PC-3 (cell line): ENCODE results near the gene TRA2B. TPM values are rescaled to one million over a fixed set of nuclear protein-coding genes. Genes with fewer than 3 reads are reported as not detected.
"Not testable (repeated sequence)": the region's sequence is repeated elsewhere in the genome, so short reads cannot be mapped to it uniquely, and the experiment has no call there.

ENCODE experiments used
- ATAC-seq: fragments of 200-7000 bp; cut with Tn5 transposase; 2 replicates; pipeline ENCODE4 v1.9.1; 2020; ENCODE audit warnings: mild to moderate bottlenecking, moderate library complexity
- BruUV-seq: library from RNA; stranded (reverse); fragments of 400-500 nt; replicated peaks from 2 replicates; lab custom pipeline; 2021; lab: Mats Ljungman, UMichigan
- CTCF ChIA-PET: fragments of 300-600 bp; sonication (Branson Sonifier 250); formaldehyde crosslinking; loops from one replicate; lab custom pipeline; 2022; ENCODE audit warnings: antibody characterized with exemption; lab: Charles Lee
- POLR2A ChIA-PET: fragments of 300-600 bp; sonication (Branson Sonifier 250); formaldehyde crosslinking; loops from one replicate; lab custom pipeline; 2022; ENCODE audit warnings: antibody characterized with exemption; ENCODE audit not compliant: unreplicated experiment; lab: Charles Lee
- DNase-seq: peaks from one replicate; pipeline ENCODE4 v3.0.0-alpha.2; 2015
- H2AFZ ChIP-seq: fragments of 300-600 bp; sonication (generic); 2 replicates; pipeline ENCODE4 v1.6.0; 2016; ENCODE audit warnings: antibody characterized with exemption, low read length
- H3F3A ChIP-seq: fragments of 300-600 bp; sonication (generic); one replicate; pipeline ENCODE4 v1.6.0; 2017; ENCODE audit warnings: antibody characterized with exemption, low read length, control low read depth, mild to moderate bottlenecking; ENCODE audit not compliant: unreplicated experiment
- H3K27ac ChIP-seq: fragments of 300-600 bp; sonication (generic); 2 replicates; pipeline ENCODE4 v1.5.1; 2016; ENCODE audit warnings: mild to moderate bottlenecking, low read length
- H3K27me3 ChIP-seq: fragments of 300-600 bp; sonication (generic); 2 replicates; pipeline ENCODE4 v1.6.1; 2016; ENCODE audit warnings: low read length, mixed read lengths
- H3K36me3 ChIP-seq: fragments of 300-600 bp; sonication (generic); 2 replicates; pipeline ENCODE4 v1.6.1; 2016; ENCODE audit warnings: low read depth, mixed run types, low read length, mixed read lengths
- H3K4me1 ChIP-seq: fragments of 300-600 bp; sonication (generic); 2 replicates; pipeline ENCODE4 v1.5.1; 2016; ENCODE audit warnings: low read length; ENCODE audit not compliant: insufficient read depth
- H3K4me2 ChIP-seq: fragments of 300-600 bp; sonication (generic); 2 replicates; pipeline ENCODE4 v1.6.0; 2016; ENCODE audit warnings: low read length
- H3K4me3 ChIP-seq: fragments of 300-600 bp; sonication (generic); 2 replicates; pipeline ENCODE4 v1.5.1; 2016; ENCODE audit warnings: mild to moderate bottlenecking, low read length, mixed read lengths
- H3K79me2 ChIP-seq: fragments of 300-600 bp; sonication (generic); 2 replicates; pipeline ENCODE4 v1.6.1; 2017; ENCODE audit warnings: low read length, mixed read lengths
- H3K9ac ChIP-seq: fragments of 300-600 bp; sonication (generic); 2 replicates; pipeline ENCODE4 v1.6.0; 2016; ENCODE audit warnings: mild to moderate bottlenecking, low read length
- H3K9me2 ChIP-seq: fragments of 300-600 bp; sonication (generic); replicated peaks from 2 replicates; pipeline ENCODE4 v1.6.1; 2016; ENCODE audit warnings: mixed run types, low read length, mixed read lengths
- H3K9me3 ChIP-seq: fragments of 300-600 bp; sonication (generic); 2 replicates; pipeline ENCODE4 v1.6.1; 2016; ENCODE audit warnings: low read length, mixed read lengths
- H4K20me1 ChIP-seq: fragments of 300-600 bp; sonication (generic); 2 replicates; pipeline ENCODE4 v1.6.1; 2016; ENCODE audit warnings: low read length, mixed read lengths
- EZH2 ChIP-seq: fragments of 300-600 bp; sonication (generic); IDR thresholded peaks from one replicate; pipeline ENCODE4 v1.6.1; 2017; ENCODE audit warnings: antibody characterized with exemption, mild to moderate bottlenecking, low read length; ENCODE audit not compliant: unreplicated experiment
- EZH2phosphoT487 ChIP-seq: fragments of 300-600 bp; sonication (generic); IDR thresholded peaks from 2 replicates; pipeline ENCODE4 v1.6.1; 2018; ENCODE audit warnings: mild to moderate bottlenecking, antibody characterized with exemption, low read length, borderline replicate concordance
- intact Hi-C: fragments of 100-400 bp; cut with micrococcal nuclease; formaldehyde crosslinking; loops from 2 replicates; pipeline ENCODE4 v1.9.0; 2023
- total RNA-seq: library from RNA; depleted of rRNA; stranded (reverse); fragments of >200 nt; gene quantifications from 2 replicates; pipeline ENCODE4 v1.2.3, GENCODE V29; 2014
- TF ChIP-seq, protein P1 (sequence below): fragments of 300-600 bp; sonication (generic); conservative IDR thresholded peaks from 2 replicates; pipeline ENCODE4 v1.5.1; 2017; ENCODE audit warnings: antibody characterized with exemption, low read depth, mild to moderate bottlenecking, low read length

Gene TRA2B
- total RNA-seq, 1 experiment from 2014 or later, result 287 TPM

DNA sequence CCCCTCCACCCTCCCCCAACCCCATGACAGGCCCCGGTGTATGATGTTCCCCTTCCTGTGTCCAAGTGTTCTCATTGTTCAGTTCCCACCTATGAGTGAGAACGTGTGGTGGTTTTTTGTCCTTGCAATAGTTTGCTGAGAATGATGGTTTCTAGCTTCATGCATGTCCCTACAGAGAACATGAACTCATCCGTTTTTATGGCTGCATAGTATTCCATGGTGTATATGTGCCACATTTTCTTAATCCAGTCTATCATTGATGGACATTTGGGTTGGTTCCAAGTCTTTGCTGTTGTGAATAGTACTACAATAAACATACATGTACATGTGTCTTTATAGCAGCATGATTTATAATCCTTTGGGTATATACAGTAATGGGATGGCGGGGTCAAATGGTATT lies 27.9 kb downstream of the TRA2B start:
- H3K4me3 ChIP-seq, H3K4me1 ChIP-seq, CTCF ChIA-PET, H3K36me3 ChIP-seq, H3K9me2 ChIP-seq, H2AFZ ChIP-seq, ATAC-seq, H3K9ac ChIP-seq, H3K9me3 ChIP-seq, H3K27ac ChIP-seq, H3K4me2 ChIP-seq, BruUV-seq, H3K79me2 ChIP-seq, H4K20me1 ChIP-seq, H3K27me3 ChIP-seq, POLR2A ChIA-PET, DNase-seq: not testable (repeated sequence)
- H3F3A ChIP-seq, result peaks cover 16% of the 10 kb centered on the region
- intact Hi-C loops, result loop anchor here (5.0 kb wide), 1 partner anchor 248 kb away; no protein-coding TSS in a partner anchor

DNA sequence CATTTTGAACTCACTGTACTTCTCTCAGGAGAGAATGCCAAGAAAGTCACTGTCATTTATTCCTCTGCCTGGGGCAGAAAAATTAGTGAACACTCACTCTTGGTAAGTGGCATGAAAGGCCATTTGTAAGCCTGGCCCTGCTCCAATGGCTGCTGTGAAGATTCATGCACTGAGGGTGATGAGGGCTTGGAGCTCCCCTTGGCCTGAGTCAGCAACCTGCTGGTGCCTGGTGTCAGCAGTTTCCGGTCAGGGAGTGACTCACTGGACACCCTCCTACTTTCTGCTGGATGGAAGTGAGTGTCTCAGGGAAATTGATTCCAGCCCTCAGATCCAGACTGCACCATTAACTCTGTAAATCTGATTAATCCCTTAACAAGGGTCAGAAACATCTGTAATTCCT lies 37.6 kb downstream of the TRA2B start:
- intact Hi-C loops, result loop anchor here (5.0 kb wide), 1 partner anchor 68 kb away; no protein-coding TSS in a partner anchor
- H2AFZ ChIP-seq, result no peak overlapping the region
- no peaks in the 10 kb centered on the region for H3K9me2 ChIP-seq
- CTCF ChIA-PET, result interaction anchor here (0.6 to 1.3 kb wide), 3 partner anchors 33 to 111 kb away, joined by 3 to 6 read pairs (median 3); no protein-coding TSS in a partner anchor
- ATAC-seq (peak; percentile 100), DNase-seq (peak; percentile 99)
- H3K27me3 ChIP-seq, result no peaks in the 10 kb centered on the region
- H3K4me1 ChIP-seq, result peaks cover 6% of the 10 kb centered on the region
- no peaks in the 10 kb centered on the region for H3F3A ChIP-seq
- TF ChIP-seq, protein P1, sequence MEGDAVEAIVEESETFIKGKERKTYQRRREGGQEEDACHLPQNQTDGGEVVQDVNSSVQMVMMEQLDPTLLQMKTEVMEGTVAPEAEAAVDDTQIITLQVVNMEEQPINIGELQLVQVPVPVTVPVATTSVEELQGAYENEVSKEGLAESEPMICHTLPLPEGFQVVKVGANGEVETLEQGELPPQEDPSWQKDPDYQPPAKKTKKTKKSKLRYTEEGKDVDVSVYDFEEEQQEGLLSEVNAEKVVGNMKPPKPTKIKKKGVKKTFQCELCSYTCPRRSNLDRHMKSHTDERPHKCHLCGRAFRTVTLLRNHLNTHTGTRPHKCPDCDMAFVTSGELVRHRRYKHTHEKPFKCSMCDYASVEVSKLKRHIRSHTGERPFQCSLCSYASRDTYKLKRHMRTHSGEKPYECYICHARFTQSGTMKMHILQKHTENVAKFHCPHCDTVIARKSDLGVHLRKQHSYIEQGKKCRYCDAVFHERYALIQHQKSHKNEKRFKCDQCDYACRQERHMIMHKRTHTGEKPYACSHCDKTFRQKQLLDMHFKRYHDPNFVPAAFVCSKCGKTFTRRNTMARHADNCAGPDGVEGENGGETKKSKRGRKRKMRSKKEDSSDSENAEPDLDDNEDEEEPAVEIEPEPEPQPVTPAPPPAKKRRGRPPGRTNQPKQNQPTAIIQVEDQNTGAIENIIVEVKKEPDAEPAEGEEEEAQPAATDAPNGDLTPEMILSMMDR, result no peak
- no peak for TF ChIP-seq EZH2
- TF ChIP-seq EZH2phosphoT487, result no peak
- H3K36me3 ChIP-seq, result no peaks in the 10 kb centered on the region
- H3K4me3 ChIP-seq, result no peak overlapping the region
- peak overlapping the region; percentile 42 for H3K27ac ChIP-seq
- no TSS peak for BruUV-seq
- no peaks in the 10 kb centered on the region for H3K79me2 ChIP-seq
- no peaks in the 10 kb centered on the region for H4K20me1 ChIP-seq
- H3K9ac ChIP-seq, result no peak overlapping the region
- H3K4me2 ChIP-seq, result peak overlapping the region; percentile 28
- POLR2A ChIA-PET, result interaction anchor here (1.0 kb wide), 2 partner anchors 38 to 77 kb away, joined by 3 to 4 read pairs; partner anchors contain the start of gene TRA2B
- H3K9me3 ChIP-seq, result no peaks in the 10 kb centered on the region

DNA sequence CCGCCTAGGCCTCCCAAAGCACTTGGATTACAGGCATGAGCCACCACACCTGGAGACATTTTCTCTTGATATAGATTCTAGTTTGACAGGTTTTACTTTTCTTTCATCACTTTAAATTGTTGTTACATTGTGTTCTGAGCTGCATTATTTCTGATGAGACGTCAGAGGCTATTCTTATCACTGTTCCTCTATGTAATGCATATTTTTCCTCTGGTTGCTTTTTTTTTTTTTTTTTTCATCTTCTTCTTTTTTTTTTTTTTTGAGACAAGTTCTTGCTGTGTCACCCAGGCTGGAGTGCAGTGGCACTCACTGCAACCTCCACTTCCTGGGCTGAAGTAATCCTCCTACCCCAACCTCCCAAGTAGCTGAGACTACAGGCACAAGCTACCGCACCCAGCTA lies 41.2 kb downstream of the TRA2B start:
- Histone ChIP-seq H3K36me3 (no peaks in the 10 kb centered on the region), H3K4me2 (no peak overlapping the region), H3K27ac (no peak overlapping the region), H3F3A (no peaks in the 10 kb centered on the region), H3K27me3 (no peaks in the 10 kb centered on the region), H3K4me1 (peaks cover 6% of the 10 kb centered on the region), H4K20me1 (no peaks in the 10 kb centered on the region), H3K79me2 (no peaks in the 10 kb centered on the region), H2AFZ (no peak overlapping the region), H3K9ac (no peak overlapping the region), H3K4me3 (no peak overlapping the region), H3K9me3 (no peaks in the 10 kb centered on the region), H3K9me2 (no peaks in the 10 kb centered on the region)
- CTCF ChIA-PET, result no interaction called here
- DNase-seq (no peak), ATAC-seq (no peak)
- intact Hi-C loops, result no loop called here
- TF ChIP-seq EZH2phosphoT487 (no peak), EZH2 (no peak)
- TF ChIP-seq, protein P1, result no peak
- POLR2A ChIA-PET, result no interaction called here
- no TSS peak for BruUV-seq
